Measurements from ENCODE around the gene TNFSF15. TPM values are rescaled to one million over a fixed set of nuclear protein-coding genes. Genes with fewer than 3 reads are reported as not detected.
A peak's percentile ranks its signal among the peaks of the same experiment; 100 is the strongest.

The TNFSF15 gene
- total RNA-seq, 2 donors from 2014 or later: 0.03 to 0.05 TPM

DNA sequence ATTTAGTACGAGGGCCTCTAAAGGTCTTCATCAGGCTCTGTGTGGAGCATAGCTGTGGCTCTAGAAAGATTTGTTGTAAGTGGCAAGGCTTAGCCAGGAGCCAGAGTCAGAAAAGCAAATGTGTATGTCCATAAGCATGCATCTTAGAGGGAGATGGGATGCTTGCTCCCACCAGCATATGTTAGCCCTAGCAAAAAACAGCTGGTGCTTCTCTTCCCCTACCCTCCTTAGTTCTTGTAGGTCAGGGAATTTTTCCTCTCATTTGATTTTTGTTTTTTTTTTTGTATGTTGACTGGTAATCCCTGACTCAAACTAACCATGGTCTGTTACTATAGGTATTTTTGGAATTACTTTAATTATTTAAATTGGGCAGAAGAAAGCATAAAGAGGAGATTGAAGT lies 7.7 kb downstream of the TNFSF15 start:
- ATAC-seq: no peak
- DNase-seq: no peak
- intact Hi-C loops (cut with DNase I): no loop called here

DNA sequence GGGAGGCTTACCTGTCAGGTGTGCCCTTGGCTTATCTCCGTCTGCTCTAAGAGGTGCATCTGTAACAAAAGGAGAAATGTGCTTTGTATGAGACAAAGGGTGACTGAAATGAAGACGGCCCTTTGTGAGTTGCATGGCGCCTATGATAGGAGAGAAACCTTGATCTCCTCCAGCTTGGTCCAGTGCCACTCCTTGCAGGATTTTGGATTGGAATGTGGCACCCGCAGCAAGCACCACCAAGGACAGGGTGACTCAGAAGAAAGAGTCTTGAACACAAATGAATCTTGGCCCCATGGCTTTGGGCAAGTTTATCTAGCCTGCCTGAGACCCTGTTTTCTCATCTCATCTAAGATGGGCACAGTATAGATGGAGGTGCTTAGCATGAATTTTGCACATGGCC lies 13.4 kb downstream of the TNFSF15 start:
- intact Hi-C loops (cut with DNase I): no loop called here
- ATAC-seq: no peak
- no peak for DNase-seq

DNA sequence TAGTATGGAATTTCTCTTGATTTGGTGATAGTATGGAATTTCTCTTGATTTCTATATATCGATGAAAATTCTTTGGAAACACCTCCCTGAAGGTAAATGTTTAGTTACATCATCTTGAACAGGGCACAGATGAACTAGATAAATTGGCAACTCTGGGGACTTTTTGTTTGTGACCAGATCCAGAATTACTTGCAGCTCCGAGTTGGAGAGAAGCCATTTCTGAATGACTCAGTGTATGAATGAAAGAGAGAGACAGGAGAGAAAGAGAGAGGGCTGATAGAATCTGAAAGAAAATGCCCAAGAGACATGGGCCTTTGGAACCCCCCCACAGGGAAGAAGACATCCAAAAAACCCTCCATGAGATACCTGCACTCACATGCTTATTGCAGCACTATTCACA lies 14.1 kb downstream of the TNFSF15 start:
- no peak for DNase-seq

DNA sequence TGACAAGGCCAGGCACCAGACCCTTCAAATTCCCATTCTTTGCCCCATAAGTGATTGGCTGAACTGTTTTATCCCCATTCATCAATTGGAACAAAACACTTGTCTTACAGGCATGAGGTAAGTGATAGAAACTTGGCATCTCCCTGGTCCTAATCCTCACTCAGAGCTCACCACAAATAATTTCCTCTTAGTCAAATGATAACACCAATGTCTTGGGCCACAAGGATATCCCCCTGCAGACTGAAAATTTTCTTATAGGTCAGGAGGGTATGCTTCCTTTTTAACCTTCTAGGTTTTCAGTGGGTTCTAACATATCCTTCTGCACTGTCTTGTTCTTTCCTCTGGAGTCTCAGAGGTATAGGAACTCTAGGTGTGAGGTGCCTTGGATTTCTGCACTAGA lies 14.5 kb downstream of the TNFSF15 start:
- ATAC-seq (no peak), DNase-seq (no peak)
- intact Hi-C loops (cut with DNase I): no loop called here

More for the DNA sequence above, 14.1 kb downstream of the TNFSF15 start:
- intact Hi-C loops (cut with DNase I): no loop called here
- ATAC-seq: no peak

DNA sequence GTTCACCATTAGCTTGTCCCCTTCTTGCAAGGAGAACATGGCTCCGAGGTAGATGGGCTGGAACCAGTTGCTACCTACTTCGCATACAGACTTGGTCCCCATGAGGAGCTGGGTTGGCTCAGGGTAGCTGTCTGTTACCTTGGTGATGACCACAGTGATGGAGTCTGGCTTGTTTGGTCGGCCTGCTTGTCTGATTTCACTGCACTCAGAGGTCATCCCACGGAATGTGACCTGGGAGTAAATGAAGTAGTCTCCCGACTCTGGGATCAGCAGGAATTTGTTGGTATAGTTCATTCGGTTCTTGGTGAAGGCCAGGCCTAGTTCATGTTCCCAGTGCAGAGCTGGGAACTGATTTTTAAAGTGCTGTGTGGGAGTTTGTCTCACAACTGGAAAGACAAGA lies 15.3 kb downstream of the TNFSF15 start:
- no peak for ATAC-seq
- intact Hi-C loops (cut with DNase I): no loop called here
- DNase-seq: no peak

DNA sequence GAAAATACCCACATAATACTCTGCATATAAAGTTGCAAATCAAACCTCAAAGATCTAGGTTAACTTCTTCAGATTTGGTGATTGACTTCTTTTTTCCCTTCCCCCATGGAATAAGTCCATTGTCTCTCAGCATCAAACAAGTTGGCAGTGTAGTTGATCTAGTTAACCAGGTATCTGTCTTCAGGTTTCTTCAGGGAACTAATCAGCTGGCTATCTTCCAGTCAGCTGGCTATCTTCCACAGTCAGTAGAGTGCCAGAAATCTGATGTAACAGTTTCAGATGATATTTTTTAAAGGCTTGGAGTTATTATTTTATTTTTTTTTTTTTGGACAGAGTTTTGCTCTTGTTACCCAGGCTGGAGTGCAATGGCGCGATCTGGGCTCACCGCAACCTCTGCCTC lies 16.8 kb downstream of the TNFSF15 start:
- no peak for ATAC-seq
- intact Hi-C loops (cut with DNase I): no loop called here

DNA sequence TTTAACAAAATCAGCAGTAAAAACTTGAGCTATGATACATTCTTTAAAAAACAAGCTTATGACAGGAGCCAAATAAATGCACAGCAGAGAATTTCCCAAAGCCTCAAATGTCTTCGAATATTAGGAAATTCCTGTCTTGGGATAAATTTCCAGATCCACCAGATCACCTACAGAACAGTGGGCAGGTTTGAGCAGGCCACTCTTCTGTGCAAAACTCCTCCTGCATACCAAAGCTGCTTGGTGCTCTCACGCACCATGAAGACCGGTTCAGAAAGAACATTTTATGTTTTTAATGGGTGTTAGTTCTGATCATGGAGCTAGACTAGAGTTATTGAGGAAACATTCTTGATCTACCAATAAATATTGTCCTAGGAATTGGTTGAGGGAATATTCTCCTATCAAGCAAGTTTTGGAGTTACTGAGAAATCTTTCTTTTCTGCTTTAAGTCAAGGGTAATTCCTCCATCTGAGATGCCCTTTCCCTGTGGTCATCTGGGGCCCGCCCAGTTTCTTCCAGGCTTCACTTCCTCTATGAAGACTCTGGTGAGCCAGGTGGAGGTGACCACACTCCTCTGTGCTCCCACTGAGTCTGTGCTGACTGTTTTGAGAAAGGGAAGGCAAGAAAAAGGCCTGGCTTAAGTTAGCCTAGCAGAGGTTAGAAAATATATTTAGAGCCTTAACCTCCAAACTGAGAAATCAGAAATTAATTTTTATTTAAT lies 17.9 kb downstream of the TNFSF15 start:
- ATAC-seq: no peak
- DNase-seq: no peak
- intact Hi-C loops (cut with DNase I): no loop called here

More for the DNA sequence above, 16.8 kb downstream of the TNFSF15 start:
- DNase-seq: no peak

DNA sequence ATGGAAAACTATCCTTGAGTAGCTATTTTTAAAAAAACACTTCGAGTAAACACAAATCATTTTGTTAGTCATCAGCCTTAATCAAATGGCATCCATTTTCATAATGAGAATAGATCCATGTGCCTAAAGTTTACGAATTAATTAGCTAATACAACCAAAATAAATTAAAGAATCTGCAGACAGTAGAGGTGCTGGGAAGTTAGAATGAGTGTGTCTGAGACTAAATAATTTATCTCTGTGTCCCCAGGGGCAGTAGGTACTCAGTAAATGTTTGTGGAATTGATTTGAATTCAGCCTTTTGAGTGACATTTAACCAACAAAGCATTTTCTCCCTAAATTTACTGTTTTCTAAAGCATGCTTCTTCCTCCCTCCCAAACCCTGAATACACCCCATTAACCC lies 18.6 kb downstream of the TNFSF15 start:
- no peak for ATAC-seq
- intact Hi-C loops (cut with DNase I): no loop called here
- DNase-seq: no peak

DNA sequence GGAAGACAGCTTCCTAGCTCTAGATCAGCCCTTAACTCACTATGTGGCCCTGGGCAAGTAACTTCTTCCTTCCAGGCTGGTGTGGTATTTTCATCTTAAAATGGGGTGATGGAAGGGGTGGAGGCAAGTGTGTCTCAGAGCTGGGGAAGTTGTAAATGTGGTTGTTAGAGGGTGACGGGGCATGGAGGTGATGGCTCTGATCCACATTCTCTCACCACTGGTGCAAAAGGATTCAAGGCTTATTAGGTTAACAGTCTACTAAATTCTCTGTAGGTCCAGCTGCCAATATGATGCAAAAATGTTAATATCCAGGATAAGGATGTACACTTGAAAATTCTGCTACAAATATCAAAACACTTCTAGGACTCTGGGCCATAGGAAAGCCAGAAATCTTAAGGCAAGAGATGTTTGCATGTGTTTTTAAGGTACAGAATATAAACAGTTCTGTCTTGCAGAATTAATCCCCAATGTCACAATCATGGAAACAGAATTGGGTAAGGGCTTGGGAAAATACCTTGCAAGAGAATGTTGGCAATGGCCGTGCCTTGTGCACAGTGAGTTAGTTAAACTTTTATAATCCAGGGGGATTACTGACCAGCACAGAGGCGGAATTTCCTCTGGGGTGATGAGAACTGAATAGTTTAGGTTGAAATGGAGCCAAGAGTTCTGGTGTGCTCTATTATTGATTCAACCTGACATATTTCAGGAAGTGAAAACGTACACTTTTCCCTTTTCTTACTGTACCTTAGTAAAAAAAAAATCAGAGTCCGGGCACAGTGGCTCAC lies 19.8 kb downstream of the TNFSF15 start:
- DNase-seq (no peak), ATAC-seq (no peak)
- intact Hi-C loops (cut with DNase I): no loop called here

DNA sequence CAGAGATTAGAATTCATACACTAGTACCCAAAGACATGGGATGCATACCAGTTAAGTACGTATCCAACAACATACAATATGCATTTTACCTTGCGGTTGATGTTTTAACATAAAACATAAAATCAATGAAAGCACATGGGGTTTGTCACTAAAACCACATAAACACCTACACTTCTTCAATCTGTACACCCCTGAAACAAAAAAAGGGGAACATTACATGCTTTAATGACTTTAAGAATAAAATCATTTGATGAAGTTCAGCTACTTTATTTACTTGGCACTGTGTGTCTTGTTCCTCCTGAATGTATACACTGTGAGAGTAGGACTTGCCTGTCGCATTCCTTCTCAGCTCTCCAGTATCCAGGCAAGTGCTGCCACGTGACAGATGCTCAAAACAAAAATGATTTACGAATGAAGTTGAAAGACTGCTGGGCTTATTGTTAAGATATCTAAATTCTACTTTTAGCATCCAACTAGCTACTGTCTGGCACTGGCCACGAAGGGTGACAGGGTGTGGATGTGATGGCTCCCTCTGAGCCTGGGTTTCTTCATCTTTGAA lies 21.0 kb downstream of the TNFSF15 start:
- DNase-seq (no peak), ATAC-seq (no peak)
- intact Hi-C loops (cut with DNase I): no loop called here

DNA sequence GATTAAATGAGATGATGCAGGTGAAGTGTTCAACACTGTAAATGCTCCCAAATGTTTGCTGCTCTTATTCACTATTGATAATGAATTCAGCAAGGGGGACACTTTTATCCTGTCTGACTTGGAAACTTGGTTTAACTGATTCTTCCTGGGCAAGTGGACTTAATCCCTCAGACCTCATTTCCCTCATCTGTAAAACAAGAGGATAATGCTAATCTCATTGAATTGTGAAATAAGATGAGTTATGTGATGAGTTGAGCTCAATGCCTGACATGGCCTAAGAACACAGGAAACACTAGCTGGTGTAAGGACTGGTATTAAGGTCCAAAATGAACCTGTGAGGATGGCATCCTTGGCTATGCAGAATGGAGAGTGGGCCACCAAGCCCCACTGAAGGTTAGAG lies 23.3 kb downstream of the TNFSF15 start:
- no peak for ATAC-seq
- intact Hi-C loops (cut with DNase I): no loop called here
- DNase-seq: no peak

DNA sequence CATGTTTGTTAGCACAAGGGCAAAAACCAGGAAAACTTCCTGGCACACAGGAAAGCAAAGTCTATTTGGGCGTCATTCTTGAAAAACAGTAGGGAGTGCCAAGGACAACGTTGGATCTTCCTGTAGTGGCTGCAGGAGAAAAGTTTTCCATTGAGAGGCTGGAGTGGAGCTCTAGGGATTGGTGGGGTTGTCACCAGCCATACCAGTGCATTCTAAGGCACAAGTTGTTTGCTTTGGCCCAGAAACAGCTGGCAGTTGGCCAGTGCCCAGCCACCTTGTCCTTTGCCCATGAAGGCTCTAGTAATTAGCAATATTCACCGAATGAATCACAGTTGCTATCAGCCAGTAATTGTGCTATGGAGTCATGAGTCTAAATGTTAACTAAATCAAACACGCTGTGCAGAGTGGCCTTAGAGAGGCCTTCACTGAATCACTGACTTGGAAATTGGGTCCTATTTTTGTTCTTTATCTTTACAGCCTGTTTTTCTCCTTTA lies 26.4 kb downstream of the TNFSF15 start:
- intact Hi-C loops (cut with DNase I): no loop called here
- DNase-seq (peak; percentile 80), ATAC-seq (peak; percentile 53 to 77)

DNA sequence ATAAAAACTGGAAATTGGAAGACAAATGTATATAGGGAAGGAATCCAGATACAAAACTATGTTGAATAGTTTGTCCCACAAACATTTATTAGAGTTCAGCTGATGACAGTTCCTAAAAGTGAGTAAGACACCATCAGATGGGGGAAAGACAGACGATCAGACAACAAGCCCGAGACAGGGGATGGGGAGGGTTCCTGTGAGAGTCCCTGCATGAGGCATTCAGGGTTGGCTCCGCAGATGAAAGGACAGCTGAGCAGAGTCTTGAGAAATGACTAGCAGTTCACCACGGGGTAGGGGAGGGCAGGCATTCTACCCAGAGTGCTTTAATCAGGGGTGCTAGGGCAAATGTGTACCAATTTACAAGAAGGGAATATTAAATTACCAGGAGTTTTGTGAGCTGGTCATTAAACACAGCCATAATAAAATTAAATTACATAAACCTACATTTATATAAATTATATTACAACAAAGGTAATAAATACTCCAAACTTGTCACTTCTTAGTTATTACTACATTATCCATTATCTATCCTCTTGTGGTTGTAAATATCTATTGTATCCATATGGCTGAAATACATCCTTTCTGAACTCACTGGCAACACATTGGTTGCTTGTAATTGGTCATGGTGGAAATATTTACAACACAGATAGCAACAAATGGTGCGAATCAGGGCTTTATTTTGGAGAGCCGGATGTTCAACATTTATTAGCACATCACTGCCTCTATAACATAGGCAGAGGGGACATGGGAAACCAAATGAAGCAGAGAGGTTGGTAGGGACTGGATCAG lies 27.8 kb downstream of the TNFSF15 start:
- intact Hi-C loops (cut with DNase I): no loop called here
- ATAC-seq: no peak
- no peak for DNase-seq

DNA sequence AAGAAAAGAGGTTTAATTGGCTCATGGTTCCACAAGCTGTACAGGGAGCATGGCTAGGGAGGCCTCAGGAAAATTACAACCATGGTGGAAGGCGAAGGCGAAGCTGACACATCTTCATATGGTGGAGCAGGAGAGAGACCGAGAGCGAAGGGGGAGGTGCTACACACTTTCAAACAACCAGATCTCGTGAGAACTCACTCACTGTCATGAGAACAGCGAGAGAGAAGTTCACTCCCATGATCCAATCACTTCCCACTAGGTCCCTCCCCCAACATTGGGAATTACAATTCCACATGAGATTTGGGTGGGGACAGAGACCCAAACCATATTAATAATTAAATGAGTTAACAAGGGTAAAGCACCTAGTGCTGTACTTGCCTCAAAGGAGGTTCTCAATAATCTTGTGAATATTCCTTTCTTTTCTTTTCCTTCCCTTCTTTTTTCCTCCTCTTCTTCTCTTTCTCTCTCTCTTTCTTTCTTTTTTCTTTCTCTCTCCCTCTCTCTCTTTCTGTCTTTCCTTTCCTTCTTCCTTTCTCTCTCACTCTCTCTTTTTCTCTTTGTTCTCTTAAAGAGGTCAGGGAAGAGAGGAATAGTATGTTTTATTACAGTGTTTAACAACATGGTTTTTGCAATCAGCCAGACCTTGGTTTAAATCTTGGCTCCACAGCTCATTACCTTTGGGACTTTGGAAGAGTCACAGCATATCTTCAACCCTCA lies 29.0 kb downstream of the TNFSF15 start:
- DNase-seq (no peak), ATAC-seq (no peak)
- intact Hi-C loops (cut with DNase I): no loop called here

DNA sequence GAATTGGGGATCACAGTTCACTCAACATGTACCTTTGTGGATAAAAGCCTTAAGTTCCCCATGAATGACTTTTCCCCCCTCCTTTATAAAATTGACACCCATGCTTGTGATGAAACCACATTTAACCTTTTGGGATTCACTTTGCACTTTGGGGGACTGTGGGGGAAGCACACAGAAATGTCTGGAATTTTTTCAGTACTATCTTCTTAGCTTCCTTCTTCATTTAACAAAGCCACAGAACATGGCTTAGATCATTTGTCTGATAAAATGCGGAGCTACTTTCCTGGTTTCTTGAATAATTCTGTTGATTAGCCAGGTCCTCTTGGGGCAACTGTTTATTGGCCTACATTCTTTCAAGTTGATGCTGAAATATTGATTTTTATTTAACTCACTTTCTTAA lies 29.9 kb downstream of the TNFSF15 start:
- ATAC-seq (no peak), DNase-seq (no peak)
- intact Hi-C loops (cut with DNase I): no loop called here

DNA sequence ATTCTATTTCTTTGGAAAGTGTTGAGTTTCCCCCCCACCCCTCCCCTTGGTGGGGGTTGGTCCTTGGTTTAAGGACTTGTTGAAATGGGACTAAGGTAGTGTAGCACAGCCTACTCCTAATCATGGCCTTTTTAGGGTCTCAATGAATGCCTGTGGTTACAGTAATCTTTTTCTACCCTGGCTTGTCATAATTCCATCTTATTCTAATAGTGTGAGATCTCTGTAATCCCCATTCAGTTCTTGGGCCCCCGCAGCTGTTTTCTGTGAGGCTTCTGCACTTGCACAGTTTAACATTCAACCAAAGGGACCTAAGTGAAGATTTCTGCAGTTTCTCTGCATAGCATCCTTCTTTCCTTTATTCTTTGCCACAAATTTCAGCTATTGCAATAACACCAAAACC lies 30.7 kb downstream of the TNFSF15 start:
- DNase-seq: no peak
- ATAC-seq: no peak
- intact Hi-C loops (cut with DNase I): no loop called here

DNA sequence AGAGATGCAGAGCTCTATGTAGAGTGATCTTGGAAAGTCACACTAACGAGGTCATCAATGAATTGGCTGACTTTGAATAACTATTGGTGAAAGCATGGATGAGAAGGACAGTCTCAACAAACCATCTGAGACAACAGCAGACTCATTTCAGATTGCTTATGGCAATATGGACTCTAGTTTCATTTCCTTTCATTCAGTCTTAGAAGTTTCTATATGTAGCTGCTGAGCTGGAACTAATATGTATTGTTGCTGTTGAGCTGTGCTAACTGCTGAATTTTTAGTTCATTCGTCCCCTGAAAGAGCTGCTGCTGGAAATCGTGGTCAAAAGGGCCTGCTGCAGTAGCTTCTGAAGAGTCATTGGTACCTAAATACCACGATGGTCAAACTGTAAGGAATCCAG lies 31.3 kb downstream of the TNFSF15 start:
- no peak for DNase-seq
- intact Hi-C loops (cut with DNase I): no loop called here
- no peak for ATAC-seq

DNA sequence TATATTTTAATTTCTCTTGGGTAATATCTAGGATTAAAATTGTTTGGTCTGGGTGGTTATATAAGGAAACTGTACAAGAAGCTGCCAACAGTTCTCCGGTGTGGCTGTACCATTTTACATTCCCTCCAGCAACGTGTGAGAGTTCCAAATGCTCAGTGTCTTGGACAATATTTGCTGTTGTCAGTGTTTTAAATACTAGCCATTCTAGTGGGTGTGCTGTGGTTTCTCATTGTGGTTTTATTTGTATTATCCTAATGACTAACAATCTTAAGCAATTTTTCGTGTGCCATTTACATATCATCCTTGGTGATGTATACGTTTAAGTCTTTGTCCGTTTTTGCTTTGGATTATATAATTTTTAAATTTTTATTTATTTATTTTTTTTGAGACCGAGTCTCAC lies 34.0 kb downstream of the TNFSF15 start:
- DNase-seq: no peak
- ATAC-seq: no peak
- intact Hi-C loops (cut with DNase I): no loop called here

DNA sequence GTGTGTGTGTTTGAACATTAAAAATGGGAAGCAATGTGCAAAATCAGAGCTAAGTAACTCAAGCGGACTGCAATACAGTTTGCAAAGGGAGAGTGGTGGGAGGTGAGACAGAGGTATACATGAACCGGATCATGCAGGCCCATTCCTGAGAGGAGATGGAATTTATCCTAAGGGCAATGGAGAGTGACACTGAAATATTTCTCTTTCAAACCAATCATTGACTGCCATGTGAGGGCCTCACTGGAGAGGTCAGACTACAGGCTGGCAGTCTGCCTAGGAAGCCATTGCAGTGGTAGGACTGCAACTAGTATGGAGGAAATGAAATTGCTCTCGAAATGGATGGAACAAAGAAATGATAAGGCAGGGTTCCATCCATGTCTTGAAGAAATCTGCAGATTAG lies 34.8 kb downstream of the TNFSF15 start:
- no peak for ATAC-seq
- intact Hi-C loops (cut with DNase I): no loop called here
- no peak for DNase-seq

Data from left cardiac atrium (tissue), 4 donors.